HUES48 (cell line): ENCODE measurements around the gene IFNL2.
"Not testable (repeated sequence)": the region's sequence is repeated elsewhere in the genome, so short reads cannot be mapped to it uniquely, and the experiment has no call there.

Experiments used
- H3K27ac ChIP-seq: one replicate; pipeline ENCODE4 v1.7.0; 2013; ENCODE audit warnings: low read depth, low read length, inconsistent platforms
- H3K27me3 ChIP-seq: 2 replicates; pipeline ENCODE4 v1.6.1; 2013; ENCODE audit warnings: mild to moderate bottlenecking, low read length; ENCODE audit not compliant: control insufficient read depth, insufficient read depth
- H3K36me3 ChIP-seq: 2 replicates; pipeline ENCODE4 v1.6.1; 2013; ENCODE audit warnings: low read length; ENCODE audit not compliant: control insufficient read depth, insufficient read depth
- H3K4me1 ChIP-seq: 2 replicates; pipeline ENCODE4 v1.6.1; 2013; ENCODE audit warnings: mild to moderate bottlenecking, low read length; ENCODE audit not compliant: control insufficient read depth, insufficient read depth
- H3K4me3 ChIP-seq: 2 replicates; pipeline ENCODE4 v1.5.1; 2013; ENCODE audit warnings: mild to moderate bottlenecking, low read depth, low read length
- H3K9ac ChIP-seq: 2 replicates; pipeline ENCODE4 v1.6.1; 2013; ENCODE audit warnings: mild to moderate bottlenecking, low read depth, low read length, moderate library complexity
- H3K9me3 ChIP-seq: 2 replicates; pipeline ENCODE4 v1.6.1; 2013; ENCODE audit warnings: low read length; ENCODE audit not compliant: control insufficient read depth, insufficient read depth

The IFNL2 gene

DNA sequence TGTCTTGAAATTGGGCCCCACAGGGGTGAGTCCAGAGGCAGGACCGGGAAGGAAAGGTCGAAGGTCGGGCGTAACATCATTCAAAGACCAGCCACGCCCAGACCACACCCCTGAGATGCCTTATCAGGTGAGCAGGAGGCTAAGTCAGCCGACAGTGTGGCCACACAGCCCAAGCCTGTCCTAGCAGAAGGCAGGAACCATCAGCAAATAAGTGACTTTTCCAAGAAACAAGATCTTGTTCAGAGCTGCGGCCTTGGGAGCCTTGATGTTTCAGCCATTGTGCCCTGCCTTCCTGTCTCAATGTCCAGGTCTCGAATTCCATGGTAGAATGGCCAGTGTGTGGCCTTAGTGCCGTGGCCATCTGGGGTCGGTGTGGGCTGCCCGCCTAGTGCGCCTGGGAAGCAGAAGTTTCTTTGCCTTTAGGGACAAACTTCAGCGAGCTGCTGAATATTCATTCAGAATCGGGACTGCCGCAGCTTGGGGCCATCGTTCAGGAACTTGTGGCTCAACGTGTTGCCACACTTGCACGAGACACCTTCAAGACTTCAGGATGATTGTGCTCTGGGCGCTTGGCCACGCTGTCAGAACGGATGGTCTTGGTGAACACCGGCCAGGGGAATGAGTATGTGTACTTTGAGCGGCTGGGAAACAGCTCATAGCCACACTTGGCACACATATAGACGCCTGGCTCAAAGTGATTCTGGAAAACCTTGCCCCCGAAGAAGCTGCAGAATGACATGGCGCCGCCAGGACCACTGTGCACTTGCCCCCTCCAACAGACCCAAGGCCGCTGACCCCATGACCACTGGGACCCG, 13.5 kb upstream of the IFNL2 start:
- Histone ChIP-seq H3K27ac (no peak overlapping the region), H3K36me3 (no peaks in the 10 kb centered on the region), H3K9me3 (no peaks in the 10 kb centered on the region), H3K27me3 (peaks cover 28% of the 10 kb centered on the region), H3K4me1 (no peaks in the 10 kb centered on the region), H3K4me3 (no peak overlapping the region), H3K9ac (no peak overlapping the region)

DNA sequence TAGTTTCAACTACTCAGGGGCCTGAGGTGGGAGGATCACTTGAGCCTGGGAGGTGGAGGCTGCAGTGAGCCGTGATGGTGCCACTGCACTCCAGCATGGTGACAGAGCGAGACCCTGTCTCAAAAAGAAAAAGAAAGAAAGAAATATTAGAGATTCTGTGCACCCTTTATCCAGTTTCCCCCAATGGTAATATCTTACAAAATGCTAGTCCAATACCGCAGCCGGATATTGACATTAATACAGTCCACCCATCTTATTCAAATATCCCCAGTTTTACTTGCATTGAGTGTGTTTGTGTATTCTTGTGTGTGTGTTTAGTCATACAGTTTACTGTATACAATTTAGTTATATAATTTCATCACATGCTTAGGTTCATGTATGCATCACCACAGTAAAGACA, 11.0 kb upstream of the IFNL2 start:
- Histone ChIP-seq H3K4me3 (no peak overlapping the region), H3K9me3 (no peaks in the 10 kb centered on the region), H3K27ac (no peak overlapping the region), H3K27me3 (peaks cover 29% of the 10 kb centered on the region), H3K9ac (no peak overlapping the region), H3K36me3 (no peaks in the 10 kb centered on the region), H3K4me1 (no peaks in the 10 kb centered on the region)

DNA sequence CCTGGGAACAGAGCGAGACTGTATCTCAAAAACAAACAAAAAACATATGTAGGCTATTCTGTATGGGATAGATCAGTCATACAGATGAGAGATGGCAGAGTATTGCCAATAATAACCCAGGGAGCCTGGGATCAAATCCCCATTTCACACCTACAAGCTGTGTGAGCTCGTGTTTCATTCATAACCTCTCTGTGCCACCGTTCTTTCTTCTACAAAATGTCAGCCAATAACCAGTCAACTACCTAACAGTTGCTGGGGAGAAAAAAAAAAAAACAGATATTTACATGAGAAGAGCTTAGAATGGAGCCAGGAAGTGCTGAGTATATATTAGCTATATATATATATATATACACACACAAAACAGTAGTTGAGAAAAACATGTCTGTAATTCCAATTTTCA, 6.5 kb upstream of the IFNL2 start:
- Histone ChIP-seq H3K27me3 (peaks cover 50% of the 10 kb centered on the region), H3K27ac (no peak overlapping the region), H3K4me3 (no peak overlapping the region), H3K9me3 (no peaks in the 10 kb centered on the region; the same call in 1 of the 2 replicates), H3K9ac (no peak overlapping the region), H3K36me3 (no peaks in the 10 kb centered on the region), H3K4me1 (peaks cover 8% of the 10 kb centered on the region; the same call in 1 of the 2 replicates)

DNA sequence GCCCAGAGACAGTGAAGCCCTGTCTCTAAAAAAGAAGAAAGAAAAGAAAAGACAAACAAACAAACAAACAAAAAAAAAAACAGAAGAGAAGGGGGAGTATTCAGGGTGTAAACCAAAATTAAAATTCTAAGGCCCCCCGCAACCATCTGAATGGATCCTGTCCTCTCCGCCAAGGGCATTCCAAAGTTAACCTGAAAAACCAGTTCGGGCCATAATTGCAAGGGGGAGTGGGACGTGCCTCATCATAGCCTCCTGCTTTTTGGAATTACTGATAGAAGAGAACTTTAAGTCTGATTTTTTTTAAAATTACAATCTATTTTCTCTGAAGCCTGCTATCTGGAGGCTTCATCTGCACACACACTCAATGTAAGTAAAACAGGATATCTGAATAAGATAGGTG, 5.7 kb upstream of the IFNL2 start:
- no peaks in the 10 kb centered on the region for H3K36me3 ChIP-seq
- H3K27me3 ChIP-seq, result peaks cover 54% of the 10 kb centered on the region
- no peak overlapping the region for H3K27ac ChIP-seq
- H3K4me1 ChIP-seq, result peaks cover 8% of the 10 kb centered on the region; the same call in 1 of the 2 replicates
- no peak overlapping the region for H3K9ac ChIP-seq
- H3K9me3 ChIP-seq, result no peaks in the 10 kb centered on the region; the same call in 1 of the 2 replicates
- H3K4me3 ChIP-seq, result no peak overlapping the region

DNA sequence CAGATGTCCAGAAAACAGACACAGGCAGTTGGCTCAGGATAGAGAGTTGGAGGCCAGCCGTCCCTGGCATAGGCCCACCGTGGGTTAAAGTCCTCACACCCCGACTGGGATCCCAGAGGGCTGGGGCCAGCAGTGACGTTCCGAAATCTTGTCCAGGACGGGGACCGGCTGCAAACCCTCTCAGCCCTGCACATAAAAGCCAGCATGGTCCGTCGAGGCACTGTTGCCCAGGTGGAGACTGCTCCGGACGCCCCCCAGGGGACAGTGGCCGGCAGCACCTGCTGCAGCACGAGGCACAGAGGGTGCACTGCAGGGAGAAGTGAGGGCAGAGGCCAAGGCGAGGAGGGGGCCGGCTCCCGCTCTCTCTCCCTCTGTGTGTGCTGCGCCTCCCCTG, 4.3 kb upstream of the IFNL2 start:
- Histone ChIP-seq H3K27ac (no peak overlapping the region), H3K4me1 (peaks cover 8% of the 10 kb centered on the region; the same call in 1 of the 2 replicates)

DNA sequence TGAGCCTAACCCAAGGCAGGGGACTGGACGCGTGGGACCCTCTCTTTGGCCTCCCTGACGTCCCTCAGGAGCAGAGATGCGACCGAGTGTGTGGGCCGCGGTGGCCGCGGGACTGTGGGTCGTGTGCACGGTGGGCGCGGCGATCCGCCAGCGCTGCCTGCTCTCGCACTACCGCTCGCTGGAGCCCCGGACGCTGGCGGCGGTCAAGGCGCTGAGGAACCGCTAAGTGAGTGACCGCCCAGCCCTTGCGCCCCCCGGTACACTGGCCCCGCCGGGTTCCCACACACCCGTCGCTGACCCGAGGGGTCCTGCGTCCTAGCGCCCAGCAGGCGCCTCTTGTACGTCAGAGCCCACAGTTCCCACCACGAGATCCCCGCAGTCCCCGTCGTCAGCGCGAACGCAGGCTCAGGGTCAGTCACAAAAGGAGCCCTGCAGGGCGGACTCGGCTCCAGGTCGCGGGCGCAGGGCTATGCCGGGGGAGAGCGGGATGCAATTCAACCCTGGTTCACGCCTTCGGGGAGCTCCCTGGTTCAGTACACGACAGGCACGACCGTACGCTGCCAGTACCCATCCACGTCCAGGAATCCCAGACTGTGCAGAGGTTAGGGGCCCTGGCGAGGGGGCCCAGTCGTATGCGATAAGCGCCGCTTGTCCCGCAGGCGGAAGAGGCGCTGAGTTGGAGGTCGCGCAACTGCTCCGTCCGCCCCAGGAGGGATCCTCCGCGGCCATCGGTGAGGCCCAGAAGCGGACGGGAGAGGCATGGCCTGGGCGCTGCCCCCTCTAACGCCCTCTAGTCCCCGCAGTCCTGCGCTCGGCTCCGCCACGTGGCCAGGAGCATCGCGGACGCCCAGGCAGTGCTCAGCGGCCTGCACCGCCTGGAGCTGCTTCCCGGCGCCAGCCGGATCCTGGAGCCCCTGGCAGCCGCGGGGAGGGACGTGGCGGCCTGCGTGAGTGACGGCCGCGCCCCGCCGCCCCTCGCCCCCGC, 3.6 kb upstream of the IFNL2 start:
- H3K36me3 ChIP-seq, result no peaks in the 10 kb centered on the region
- no peak overlapping the region for H3K9ac ChIP-seq
- H3K27ac ChIP-seq, result no peak overlapping the region
- H3K27me3 ChIP-seq, result peaks cover 54% of the 10 kb centered on the region
- peaks cover 8% of the 10 kb centered on the region; the same call in 1 of the 2 replicates for H3K4me1 ChIP-seq
- H3K4me3 ChIP-seq, result peak overlapping the region; percentile 40; the same call in 1 of the 2 replicates
- H3K9me3 ChIP-seq, result no peaks in the 10 kb centered on the region; the same call in 1 of the 2 replicates

More for the DNA sequence above, 4.3 kb upstream of the IFNL2 start:
- Histone ChIP-seq H3K9me3 (no peaks in the 10 kb centered on the region; the same call in 1 of the 2 replicates), H3K9ac (no peak overlapping the region), H3K4me3 (peak overlapping the region; percentile 40; the same call in 1 of the 2 replicates), H3K36me3 (no peaks in the 10 kb centered on the region), H3K27me3 (peaks cover 54% of the 10 kb centered on the region)

DNA sequence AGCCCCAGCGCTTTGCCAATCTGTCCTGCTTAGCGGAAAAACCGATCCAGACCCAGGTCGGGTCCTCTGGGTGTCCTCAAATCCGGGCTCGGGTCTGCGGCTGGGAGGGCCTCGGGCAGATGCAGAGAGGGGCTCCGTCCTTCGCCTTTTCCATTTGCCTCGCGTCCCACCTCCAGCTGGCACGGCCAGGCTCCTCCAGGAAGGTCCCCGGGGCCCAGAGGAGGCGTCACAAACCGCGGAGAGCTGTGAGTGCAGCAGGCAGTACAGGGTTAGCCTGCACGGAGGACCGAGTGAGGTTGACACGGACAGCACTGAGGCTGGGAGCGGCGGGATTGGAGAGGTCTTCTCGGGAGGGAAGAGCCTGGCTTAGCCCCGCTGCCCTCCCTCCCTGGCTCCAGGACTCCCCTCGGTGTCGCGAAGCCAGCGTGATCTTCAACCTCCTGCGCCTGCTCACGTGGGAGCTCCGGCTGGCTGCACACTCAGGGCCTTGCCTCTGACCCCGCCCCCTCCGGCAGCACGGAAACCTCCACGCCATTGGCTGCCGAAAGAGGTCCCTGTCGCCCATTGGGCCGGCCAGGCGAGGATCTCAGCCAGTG, 2.8 kb upstream of the IFNL2 start:
- Histone ChIP-seq H3K27ac (no peak overlapping the region), H3K36me3 (no peaks in the 10 kb centered on the region), H3K27me3 (peaks cover 58% of the 10 kb centered on the region), H3K4me1 (peaks cover 8% of the 10 kb centered on the region; the same call in 1 of the 2 replicates), H3K9me3 (no peaks in the 10 kb centered on the region; the same call in 1 of the 2 replicates), H3K9ac (no peak overlapping the region), H3K4me3 (peak overlapping the region; percentile 40; the same call in 1 of the 2 replicates)

DNA sequence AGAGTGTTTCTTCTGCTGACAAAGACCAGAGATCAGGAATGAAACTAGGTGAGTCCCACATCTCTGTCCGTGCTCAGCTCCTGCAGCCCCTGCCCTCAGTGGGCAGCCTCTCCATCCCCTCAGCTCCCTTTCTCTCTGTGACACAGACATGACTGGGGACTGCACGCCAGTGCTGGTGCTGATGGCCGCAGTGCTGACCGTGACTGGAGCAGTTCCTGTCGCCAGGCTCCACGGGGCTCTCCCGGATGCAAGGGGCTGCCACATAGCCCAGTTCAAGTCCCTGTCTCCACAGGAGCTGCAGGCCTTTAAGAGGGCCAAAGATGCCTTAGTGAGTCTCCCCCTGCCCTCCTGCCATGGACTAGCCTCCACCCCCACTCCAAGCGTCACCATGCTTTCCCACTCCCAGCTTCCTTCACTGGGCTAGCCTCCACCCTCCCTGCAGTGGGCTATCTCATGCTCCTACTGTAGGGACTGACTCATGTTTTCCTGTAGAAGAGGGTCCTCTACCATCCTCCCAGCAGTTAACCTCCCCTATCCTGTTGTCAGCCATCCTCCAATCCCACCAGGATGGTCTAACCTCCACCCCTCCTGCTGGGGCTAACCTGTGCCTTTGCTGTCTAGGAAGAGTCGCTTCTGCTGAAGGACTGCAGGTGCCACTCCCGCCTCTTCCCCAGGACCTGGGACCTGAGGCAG, 481 bp downstream of the IFNL2 start:
- not testable (repeated sequence) for H3K27ac ChIP-seq, H3K9me3 ChIP-seq
- H3K27me3 ChIP-seq, result peaks cover 39% of the 10 kb centered on the region

DNA sequence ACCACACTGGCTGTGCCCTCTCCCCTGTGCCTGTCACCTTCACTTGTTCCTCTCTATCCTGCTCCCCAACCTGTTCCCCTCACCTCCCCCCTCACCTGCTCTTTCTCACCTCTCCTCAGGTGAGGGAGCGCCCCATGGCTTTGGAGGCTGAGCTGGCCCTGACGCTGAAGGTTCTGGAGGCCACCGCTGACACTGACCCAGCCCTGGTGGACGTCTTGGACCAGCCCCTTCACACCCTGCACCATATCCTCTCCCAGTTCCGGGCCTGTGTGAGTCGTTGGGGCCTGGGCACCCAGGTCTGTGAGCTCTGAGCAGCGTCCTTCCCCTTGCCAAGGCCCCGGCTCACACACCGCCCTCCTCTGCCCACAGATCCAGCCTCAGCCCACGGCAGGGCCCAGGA, 1.2 kb downstream of the IFNL2 start:
- not testable (repeated sequence) for H3K4me3 ChIP-seq, H3K9me3 ChIP-seq, H3K4me1 ChIP-seq, H3K36me3 ChIP-seq, H3K9ac ChIP-seq, H3K27ac ChIP-seq
- peaks cover 32% of the 10 kb centered on the region for H3K27me3 ChIP-seq

More for the DNA sequence above, 481 bp downstream of the IFNL2 start:
- not testable (repeated sequence) for H3K4me1 ChIP-seq, H3K9ac ChIP-seq, H3K36me3 ChIP-seq, H3K4me3 ChIP-seq
